IMR-90 (cell line): Measurements from ENCODE around the gene CUX1. TPM values are rescaled to one million over a fixed set of nuclear protein-coding genes. Genes with fewer than 3 reads are reported as not detected.

Experiments used
- ATAC-seq: fragments of 200-7000 bp; cut with Tn5 transposase; 2 replicates; pipeline ENCODE4 v1.9.1; 2020; ENCODE audit warnings: low read depth, mild to moderate bottlenecking, moderate library complexity
- BruUV-seq: library from RNA; stranded (reverse); fragments of 400-500 nt; replicated peaks from 2 replicates; lab custom pipeline; 2021; lab: Mats Ljungman, UMichigan
- CTCF ChIA-PET: fragments of 300-600 bp; formaldehyde crosslinking; extraction: SDS; loops from one replicate; lab custom pipeline; 2021; ENCODE audit warnings: antibody characterized with exemption; lab: Yijun Ruan, JAX
- POLR2A ChIA-PET: fragments of 300-600 bp; sonication (Branson Sonifier 250); formaldehyde crosslinking; loops from one replicate; lab custom pipeline; 2022; ENCODE audit warnings: antibody characterized with exemption; ENCODE audit not compliant: unreplicated experiment; lab: Charles Lee
- DNase-seq: peaks from one replicate; pipeline ENCODE4 v3.0.0; 2013
- H2AFZ ChIP-seq: replicated peaks from 2 replicates; pipeline ENCODE3; 2013; ENCODE audit warnings: low read length, mild to moderate bottlenecking; ENCODE audit not compliant: poor library complexity
- H2AK5ac ChIP-seq: 2 replicates; pipeline ENCODE4 v1.6.1; 2013; ENCODE audit warnings: low read depth, low read length, inconsistent platforms
- H2AK9ac ChIP-seq: replicated peaks from 2 replicates; pipeline ENCODE3; 2013; ENCODE audit warnings: mild to moderate bottlenecking, low read depth, low read length, moderate library complexity; ENCODE audit not compliant: poor library complexity
- H2BK120ac ChIP-seq: 2 replicates; pipeline ENCODE4 v1.6.1; 2013; ENCODE audit warnings: low read depth, low read length, inconsistent platforms
- H2BK15ac ChIP-seq: 3 replicates; pipeline ENCODE4 v1.6.1; 2013; ENCODE audit warnings: low read depth, low read length, inconsistent platforms
- H2BK20ac ChIP-seq: 2 replicates; pipeline ENCODE4 v1.6.1; 2013; ENCODE audit warnings: low read depth, mild to moderate bottlenecking, inconsistent platforms, low read length, moderate library complexity
- H2BK5ac ChIP-seq: 2 replicates; pipeline ENCODE4 v1.6.1; 2013; ENCODE audit warnings: mild to moderate bottlenecking, low read depth, low read length, inconsistent platforms; ENCODE audit not compliant: poor library complexity, severe bottlenecking
- H3K14ac ChIP-seq: replicated peaks from 2 replicates; pipeline ENCODE4 v1.6.1; 2013; ENCODE audit warnings: low read depth, low read length, inconsistent platforms
- H3K18ac ChIP-seq: 2 replicates; pipeline ENCODE4 v1.6.1; 2013; ENCODE audit warnings: low read depth, low read length, control low read depth
- H3K23ac ChIP-seq: 2 replicates; pipeline ENCODE4 v1.6.1; 2013; ENCODE audit warnings: low read depth, low read length, inconsistent platforms
- H3K27ac ChIP-seq: 2 replicates; pipeline ENCODE4 v1.5.1; 2013; ENCODE audit warnings: mild to moderate bottlenecking, control low read depth, low read length; ENCODE audit not compliant: insufficient read depth
- H3K27me3 ChIP-seq: 2 replicates; pipeline ENCODE4 v1.6.1; 2013; ENCODE audit warnings: low read length; ENCODE audit not compliant: control insufficient read depth, insufficient read depth
- H3K36me3 ChIP-seq: 2 replicates; pipeline ENCODE4 v1.6.1; 2013; ENCODE audit warnings: low read length, mixed read lengths; ENCODE audit not compliant: control insufficient read depth, insufficient read depth
- H3K4ac ChIP-seq: 2 replicates; pipeline ENCODE4 v1.6.1; 2013; ENCODE audit warnings: low read depth, low read length, inconsistent platforms
- H3K4me1 ChIP-seq: 2 replicates; pipeline ENCODE4 v1.6.1; 2013; ENCODE audit warnings: low read length, mixed read lengths; ENCODE audit not compliant: control insufficient read depth, insufficient read depth
- H3K4me2 ChIP-seq: 2 replicates; pipeline ENCODE4 v1.6.1; 2013; ENCODE audit warnings: low read depth, mild to moderate bottlenecking, control low read depth, low read length, moderate library complexity
- H3K4me3 ChIP-seq: 2 replicates; pipeline ENCODE4 v1.5.1; 2013; ENCODE audit warnings: low read depth, mild to moderate bottlenecking, control low read depth, low read length, moderate library complexity; ENCODE audit not compliant: insufficient read depth
- H3K56ac ChIP-seq: 2 replicates; pipeline ENCODE4 v1.6.1; 2013; ENCODE audit warnings: low read length, inconsistent platforms; ENCODE audit not compliant: insufficient read depth; ENCODE audit errors: extremely low read depth
- H3K79me1 ChIP-seq, 2 experiments: 2 replicates each; pipeline ENCODE4 v1.6.1; 2013; ENCODE audit warnings: low read length in 2 of 2, inconsistent platforms in 1 of 2, low read depth in 1 of 2
- H3K9ac ChIP-seq: 2 replicates; pipeline ENCODE4 v1.6.1; 2013; ENCODE audit warnings: low read depth, low read length, control low read depth
- H3K9me1 ChIP-seq: 2 replicates; pipeline ENCODE4 v1.6.1; 2013; ENCODE audit warnings: low read length, inconsistent platforms; ENCODE audit not compliant: insufficient read depth
- H3K9me3 ChIP-seq: 2 replicates; pipeline ENCODE4 v1.6.1; 2013; ENCODE audit warnings: low read length; ENCODE audit not compliant: control insufficient read depth, insufficient read depth
- H4K20me1 ChIP-seq: 2 replicates; pipeline ENCODE4 v1.6.1; 2013; ENCODE audit warnings: low read length, inconsistent platforms; ENCODE audit not compliant: insufficient read depth
- H4K5ac ChIP-seq: 2 replicates; pipeline ENCODE4 v1.6.1; 2013; ENCODE audit warnings: mild to moderate bottlenecking, low read depth, low read length, control low read depth
- H4K8ac ChIP-seq, 2 experiments: 2 replicates each; pipeline ENCODE4 v1.6.1; 2013; ENCODE audit warnings: low read depth in 2 of 2, low read length in 2 of 2, control low read depth in 1 of 2, inconsistent platforms in 1 of 2
- H4K91ac ChIP-seq: 2 replicates; pipeline ENCODE4 v1.6.1; 2013; ENCODE audit warnings: low read depth, low read length, inconsistent platforms; ENCODE audit not compliant: insufficient read depth
- CEBPB ChIP-seq: IDR thresholded peaks from 2 replicates; pipeline ENCODE4 v1.6.1; 2012; ENCODE audit warnings: low read depth, low read length, improper control_type of control experiment
- CHD1 ChIP-seq: IDR thresholded peaks from 2 replicates; pipeline ENCODE4 v1.6.1; 2012; ENCODE audit warnings: low read depth, low read length, improper control_type of control experiment
- CTCF ChIP-seq: conservative IDR thresholded peaks from 2 replicates; pipeline ENCODE4 v1.5.1; 2012; ENCODE audit warnings: mild to moderate bottlenecking, low read depth, low read length, improper control_type of control experiment
- FOS ChIP-seq: fragments of 150-350 bp; IDR thresholded peaks from 2 replicates; pipeline ENCODE4 v1.6.1; 2016; ENCODE audit warnings: low read depth, low read length
- MAFK ChIP-seq: IDR thresholded peaks from 2 replicates; pipeline ENCODE4 v1.6.1; 2012; ENCODE audit warnings: low read depth, low read length, improper control_type of control experiment
- MAZ ChIP-seq: IDR thresholded peaks from 2 replicates; pipeline ENCODE4 v1.6.1; 2012; ENCODE audit warnings: low read depth, mild to moderate bottlenecking, low read length, improper control_type of control experiment, moderate library complexity, borderline replicate concordance
- MXI1 ChIP-seq: IDR thresholded peaks from 2 replicates; pipeline ENCODE4 v1.6.1; 2012; ENCODE audit warnings: low read depth, mild to moderate bottlenecking, low read length, moderate library complexity, borderline replicate concordance
- NFE2L2 ChIP-seq: fragments of 150-350 bp; IDR thresholded peaks from 2 replicates; pipeline ENCODE4 v1.6.1; 2016; ENCODE audit warnings: low read depth, mild to moderate bottlenecking, low read length
- POLR2A ChIP-seq: IDR thresholded peaks from 2 replicates; pipeline ENCODE4 v1.6.1; 2012; ENCODE audit warnings: mild to moderate bottlenecking, low read depth, low read length
- RAD21 ChIP-seq: IDR thresholded peaks from 2 replicates; pipeline ENCODE4 v1.6.1; 2012; ENCODE audit warnings: low read length, improper control_type of control experiment
- RCOR1 ChIP-seq: IDR thresholded peaks from 2 replicates; pipeline ENCODE4 v1.6.1; 2012; ENCODE audit warnings: mild to moderate bottlenecking, low read length, improper control_type of control experiment; ENCODE audit not compliant: insufficient replicate concordance
- RFX5 ChIP-seq: IDR thresholded peaks from 2 replicates; pipeline ENCODE4 v1.8.0; 2012; ENCODE audit warnings: low read depth, mild to moderate bottlenecking, low read length, moderate library complexity
- SMC3 ChIP-seq: fragments of 150-350 bp; IDR thresholded peaks from 2 replicates; pipeline ENCODE4 v1.6.1; 2016; ENCODE audit warnings: low read depth, mild to moderate bottlenecking, antibody characterized with exemption, low read length, moderate library complexity
- USF2 ChIP-seq: fragments of 150-350 bp; IDR thresholded peaks from 2 replicates; pipeline ENCODE4 v1.6.1; 2017; ENCODE audit warnings: mild to moderate bottlenecking, antibody characterized with exemption, low read length, low read depth
- WGBS, 2 experiments: methylation state at CpG; one replicate each; pipeline versions ENCODE4 v1.1.5 to v1.1.7; 2013; ENCODE audit warnings: missing lambda C conversion rate in 2 of 2; ENCODE audit not compliant: insufficient read length in 1 of 2; ENCODE audit errors: extremely low coverage in 2 of 2; 5-methylcytosine and 5-hydroxymethylcytosine counted together
- dilution Hi-C: fragments of 300-500 bp; cut with HindIII; formaldehyde crosslinking; loops from one replicate; pipeline ENCODE4 v1.14.3; 2018; ENCODE audit warnings: low sequenced_read_pairs; ENCODE audit not compliant: unreplicated experiment
- in situ Hi-C: fragments of 300-500 bp; cut with MboI; formaldehyde crosslinking; loops from 3 replicates; pipeline ENCODE4 v1.14.3; 2019; ENCODE audit warnings: low sequenced_read_pairs, inconsistent platforms, mixed read lengths
- intact Hi-C: fragments of 100-400 bp; cut with micrococcal nuclease; formaldehyde crosslinking; loops from 2 replicates; pipeline ENCODE4 v1.10.0; 2022
- polyA plus RNA-seq, 3 experiments: library from polyadenylated mRNA; depleted of rRNA; stranded (reverse); fragments of >200 nt; gene quantifications; 2 replicates each; pipeline ENCODE4 v1.2.3, GENCODE V29; 2012; ENCODE audit warnings: low replicate concordance in 1 of 3
- total RNA-seq: library from RNA; depleted of rRNA; stranded (reverse); fragments of >200 nt; gene quantifications from 2 replicates; pipeline ENCODE4 v1.2.3, GENCODE V29; 2012
- TF ChIP-seq, protein P1 (sequence below): fragments of 150-350 bp; IDR thresholded peaks from 2 replicates; pipeline ENCODE4 v1.6.1; 2016; ENCODE audit warnings: low read depth, mild to moderate bottlenecking, low read length, moderate library complexity, borderline replicate concordance

Gene CUX1
- total and polyA plus RNA-seq, 2 of the 4 experiments (the other 2 are of a cell fraction) = 19.7 to 46.4 TPM

GRCh38 chr7:101985057-101985902 lies 167.9 kb downstream of the CUX1 start:
- Histone ChIP-seq H3K27ac (no peak overlapping the region), H3K4me2 (no peak overlapping the region), H3K36me3 (peaks cover 3% of the 10 kb centered on the region), H2BK20ac (no peak overlapping the region), H3K4me3 (no peak overlapping the region), H3K18ac (no peak overlapping the region), H3K4me1 (peaks cover 8% of the 10 kb centered on the region), H3K14ac (no peak overlapping the region), H2AK5ac (no peak overlapping the region), H2AFZ (no peak overlapping the region), H2BK5ac (no peak overlapping the region), H3K9me1 (peaks cover 17% of the 10 kb centered on the region), H4K5ac (no peak overlapping the region), H3K9me3 (peaks cover 3% of the 10 kb centered on the region), H3K56ac (no peak overlapping the region), H4K91ac (no peak overlapping the region), H2BK120ac (no peak overlapping the region), H2BK15ac (no peak overlapping the region), H3K4ac (0 out of 2 replicates have a peak overlapping the region, but pooled peaks have one; percentile 1), H4K20me1 (peaks cover 41% of the 10 kb centered on the region), H3K23ac (0 out of 2 replicates have a peak overlapping the region, but pooled peaks have one; percentile 48), H4K8ac (no peak overlapping the region; a peak in 1 of 4 replicates), H2AK9ac (no peak overlapping the region), H3K27me3 (no peaks in the 10 kb centered on the region), H3K79me1 (peaks cover 43 to 69% of the 10 kb centered on the region in 2 experiments), H3K9ac (no peak overlapping the region)
- CTCF ChIA-PET = no interaction called here
- dilution Hi-C loops = no loop called here
- POLR2A ChIA-PET = no interaction called here
- no peak for ATAC-seq
- DNase-seq = no peak
- intact Hi-C loops = no loop called here
- BruUV-seq = no TSS peak
- no CpG with 5 or more reads among the region's 14 CpGs for WGBS, 2 experiments
- in situ Hi-C loops = no loop called here
- TF ChIP-seq CHD1 (no peak), MAFK (no peak), SMC3 (no peak), CTCF (no peak), NFE2L2 (no peak), RAD21 (no peak), RFX5 (no peak), FOS (no peak), USF2 (no peak), MXI1 (no peak), MAZ (no peak), RCOR1 (no peak), CEBPB (no peak), POLR2A (no peak)
- TF ChIP-seq, protein P1, sequence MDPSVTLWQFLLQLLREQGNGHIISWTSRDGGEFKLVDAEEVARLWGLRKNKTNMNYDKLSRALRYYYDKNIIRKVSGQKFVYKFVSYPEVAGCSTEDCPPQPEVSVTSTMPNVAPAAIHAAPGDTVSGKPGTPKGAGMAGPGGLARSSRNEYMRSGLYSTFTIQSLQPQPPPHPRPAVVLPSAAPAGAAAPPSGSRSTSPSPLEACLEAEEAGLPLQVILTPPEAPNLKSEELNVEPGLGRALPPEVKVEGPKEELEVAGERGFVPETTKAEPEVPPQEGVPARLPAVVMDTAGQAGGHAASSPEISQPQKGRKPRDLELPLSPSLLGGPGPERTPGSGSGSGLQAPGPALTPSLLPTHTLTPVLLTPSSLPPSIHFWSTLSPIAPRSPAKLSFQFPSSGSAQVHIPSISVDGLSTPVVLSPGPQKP = no peak
